HG02678 (cell line): ENCODE data around the gene VPS26A.
"Not testable (repeated sequence)": the region's sequence is repeated elsewhere in the genome, so short reads cannot be mapped to it uniquely, and the experiment has no call there.

Source experiments
- ATAC-seq: cut with Tn5 transposase; IDR thresholded peaks from one replicate; pipeline ENCODE4 v1.9.1; 2021; ENCODE audit warnings: mild to moderate bottlenecking, moderate library complexity; ENCODE audit not compliant: unreplicated experiment

Gene VPS26A

DNA sequence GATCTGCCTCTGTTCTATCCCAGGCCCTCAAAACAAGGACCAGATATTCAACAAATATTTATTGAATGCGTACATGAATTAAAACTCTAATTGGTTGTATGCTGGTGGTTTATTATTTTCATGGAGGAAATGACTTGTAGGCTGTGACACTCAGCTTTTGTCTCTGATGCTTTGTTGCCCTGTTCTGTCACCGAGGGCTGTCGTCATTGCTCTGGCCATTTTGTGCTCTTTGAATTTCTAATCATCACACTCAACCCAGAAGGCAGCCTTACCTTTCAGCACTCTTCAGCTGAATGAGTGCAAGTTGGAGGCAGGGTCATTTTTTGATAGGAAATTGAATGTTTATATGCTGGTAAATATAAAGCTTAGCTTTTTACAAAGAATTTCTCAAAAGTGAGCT, 21.5 kb upstream of the VPS26A start:
- ATAC-seq = no peak

DNA sequence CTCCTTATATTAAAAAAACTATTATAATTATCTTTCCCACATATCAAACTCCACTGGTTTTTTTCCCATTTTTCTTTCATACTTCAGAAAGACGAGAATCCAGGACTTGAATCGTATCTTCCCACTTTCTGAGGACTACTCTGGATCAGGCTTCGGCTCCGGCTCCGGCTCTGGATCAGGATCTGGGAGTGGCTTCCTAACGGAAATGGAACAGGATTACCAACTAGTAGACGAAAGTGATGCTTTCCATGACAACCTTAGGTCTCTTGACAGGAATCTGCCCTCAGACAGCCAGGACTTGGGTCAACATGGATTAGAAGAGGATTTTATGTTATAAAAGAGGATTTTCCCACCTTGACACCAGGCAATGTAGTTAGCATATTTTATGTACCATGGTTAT, 20.2 kb upstream of the VPS26A start:
- ATAC-seq = no peak

DNA sequence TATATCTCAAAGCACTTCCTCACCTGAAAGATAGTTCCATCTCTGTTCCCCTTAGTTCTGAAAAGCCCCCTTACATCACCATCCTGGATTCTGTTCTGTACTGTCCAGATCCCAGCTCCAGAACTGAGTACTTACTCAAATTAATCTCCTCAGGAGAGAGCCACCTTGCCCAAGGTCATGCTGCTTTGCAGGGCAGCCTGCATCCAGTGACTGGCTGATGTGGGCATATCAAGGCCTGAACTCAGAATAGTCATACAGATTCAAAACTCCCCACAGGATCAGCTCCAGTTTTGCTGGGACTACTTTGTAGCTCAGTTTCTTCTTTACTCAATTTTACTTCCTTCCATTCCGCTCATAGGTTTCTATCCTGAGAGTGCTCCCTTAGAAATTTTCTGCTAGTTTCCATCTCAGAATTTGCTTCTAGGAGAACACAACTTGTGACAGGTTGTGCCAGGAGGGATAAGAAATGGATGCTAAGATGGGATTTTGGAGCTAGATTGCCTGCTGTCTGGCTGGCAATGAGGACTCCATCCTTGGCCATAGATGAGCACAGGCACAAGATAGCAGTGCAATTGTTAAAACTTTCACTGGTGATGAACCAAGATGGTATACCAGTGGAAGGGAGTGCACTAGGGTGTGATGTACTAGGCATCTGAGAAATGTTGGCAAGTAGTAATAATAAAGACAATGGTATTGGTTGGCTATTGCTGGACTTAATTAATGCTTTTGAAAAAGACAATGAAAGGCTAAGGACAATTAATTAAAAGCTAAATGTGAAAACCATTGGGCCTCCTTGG, 18.8 kb upstream of the VPS26A start:
- ATAC-seq = no peak

DNA sequence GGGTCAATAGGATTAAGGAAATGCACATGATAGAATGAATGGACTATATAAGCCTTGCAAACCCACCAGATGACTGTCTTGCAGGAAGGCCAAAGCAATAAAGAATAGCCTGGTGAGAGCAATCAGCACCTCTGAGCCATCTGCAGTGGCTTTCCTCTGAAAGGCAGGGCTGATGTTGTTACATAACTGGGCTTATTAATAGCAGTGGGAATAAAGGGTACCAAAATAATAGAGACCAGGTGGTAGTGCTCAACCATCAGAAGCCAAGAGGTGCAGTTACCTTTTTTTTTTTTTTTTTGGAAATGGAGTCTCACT, 16.8 kb upstream of the VPS26A start:
- no peak for ATAC-seq

DNA sequence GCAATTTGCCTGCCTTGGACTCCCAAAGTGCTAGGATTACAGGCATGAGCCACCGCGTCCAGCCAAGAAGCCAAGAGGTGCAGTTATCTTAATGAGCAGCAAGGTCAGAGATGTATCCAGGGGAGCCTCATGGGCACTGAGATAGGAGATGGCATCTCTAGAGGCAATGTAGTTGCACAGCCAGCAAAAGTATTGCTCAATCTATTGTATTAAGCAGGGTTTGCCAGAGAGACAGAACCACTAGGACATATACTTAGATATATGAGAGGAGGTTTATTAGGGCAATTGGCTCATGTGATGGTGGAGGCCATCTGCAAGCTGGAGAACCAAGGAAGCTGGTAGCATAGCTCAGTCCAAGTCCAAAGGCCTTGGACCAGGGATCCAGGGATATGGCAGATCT, 16.3 kb upstream of the VPS26A start:
- ATAC-seq = no peak

DNA sequence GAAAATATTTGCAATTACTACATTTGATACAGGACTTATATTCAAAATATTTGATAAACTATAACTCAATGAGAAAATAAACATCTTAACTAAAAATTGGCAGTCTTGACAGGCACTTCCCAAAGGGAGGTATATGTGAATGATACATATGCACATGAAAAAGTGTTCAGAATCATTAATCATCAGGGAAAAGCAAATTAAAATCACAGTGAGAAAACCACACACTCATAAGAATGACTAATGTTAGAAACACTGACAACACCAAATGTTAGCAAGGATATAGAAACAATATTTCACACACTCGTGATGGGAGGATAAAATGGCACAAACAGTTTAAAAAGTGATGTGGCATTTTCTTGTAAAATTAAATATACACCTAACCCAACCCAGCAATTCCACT, 4.1 kb upstream of the VPS26A start:
- no peak for ATAC-seq

DNA sequence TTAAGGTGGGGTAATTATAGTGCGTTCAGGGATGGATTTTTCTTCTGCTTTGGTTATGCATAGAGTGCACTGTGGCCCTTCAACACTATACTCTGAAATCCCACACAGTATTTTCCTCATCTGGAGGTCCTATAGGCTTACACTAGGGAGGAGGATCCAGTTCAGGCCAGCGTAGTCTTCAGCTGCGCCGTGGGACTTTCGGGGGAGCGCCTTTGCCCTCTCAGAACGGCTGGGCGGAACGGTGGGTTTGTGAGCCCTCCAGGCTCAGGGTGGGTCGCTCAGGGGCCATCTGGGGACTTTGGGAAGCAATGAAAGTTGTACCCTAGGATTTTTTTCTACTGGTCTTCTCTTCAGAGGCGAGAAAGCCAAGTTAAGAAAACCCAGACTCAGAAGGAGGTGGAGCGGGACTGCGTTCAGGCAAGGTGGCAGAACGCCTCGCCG, 652 bp upstream of the VPS26A start:
- ATAC-seq = peak; percentile 22

DNA sequence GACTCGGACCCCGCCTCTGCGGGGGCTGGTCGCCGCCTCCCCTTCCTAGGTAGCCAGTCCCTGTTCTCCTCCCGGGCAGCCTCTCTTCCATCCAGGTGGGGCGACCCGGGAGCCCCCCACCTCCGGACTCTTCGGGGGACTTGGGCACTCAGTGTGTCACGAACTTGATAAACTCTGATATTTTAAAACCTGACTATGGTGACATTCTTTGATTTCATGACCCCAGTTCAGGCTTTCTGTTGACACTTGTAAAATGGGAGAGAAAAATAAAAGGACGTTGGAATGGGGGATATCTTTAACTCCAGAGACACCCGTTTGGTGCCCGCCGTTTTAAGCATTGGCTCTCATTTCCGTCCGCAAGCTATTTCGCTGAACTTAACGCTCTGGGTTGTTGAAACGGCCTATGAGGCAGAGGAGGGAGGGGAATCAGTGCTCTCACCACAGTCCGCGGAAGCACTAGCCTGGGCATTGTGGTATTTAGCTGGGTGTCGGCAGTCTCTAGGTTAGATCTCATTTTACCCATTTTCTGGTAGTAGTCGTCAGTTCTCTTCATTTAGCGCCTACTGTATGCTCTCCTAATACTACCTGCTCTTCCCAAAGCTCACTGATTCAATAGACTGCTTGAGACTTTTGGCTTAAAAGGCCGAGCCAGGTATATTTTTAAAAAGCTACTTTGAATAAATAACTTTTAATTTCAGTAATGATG, 738 bp downstream of the VPS26A start:
- ATAC-seq = peak; percentile 25

DNA sequence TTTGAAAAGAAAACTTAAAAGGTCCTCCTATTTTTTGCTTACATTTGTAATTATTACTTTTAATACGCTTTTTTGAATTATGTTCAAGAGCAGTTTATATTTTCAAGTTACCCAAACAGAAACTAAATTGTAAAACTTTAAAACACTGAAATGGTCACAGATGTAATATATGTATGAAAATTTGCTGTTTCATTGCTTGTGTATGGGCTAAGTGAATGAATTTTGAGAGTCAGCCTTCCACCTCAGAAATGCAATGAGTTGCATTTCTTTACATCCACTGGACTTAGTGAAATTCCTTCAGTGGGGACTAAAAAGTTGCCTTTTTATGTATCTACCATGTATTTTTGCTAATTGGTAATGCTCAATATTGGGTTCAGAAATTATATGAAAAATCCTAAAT, 1.6 kb downstream of the VPS26A start:
- ATAC-seq = no peak

DNA sequence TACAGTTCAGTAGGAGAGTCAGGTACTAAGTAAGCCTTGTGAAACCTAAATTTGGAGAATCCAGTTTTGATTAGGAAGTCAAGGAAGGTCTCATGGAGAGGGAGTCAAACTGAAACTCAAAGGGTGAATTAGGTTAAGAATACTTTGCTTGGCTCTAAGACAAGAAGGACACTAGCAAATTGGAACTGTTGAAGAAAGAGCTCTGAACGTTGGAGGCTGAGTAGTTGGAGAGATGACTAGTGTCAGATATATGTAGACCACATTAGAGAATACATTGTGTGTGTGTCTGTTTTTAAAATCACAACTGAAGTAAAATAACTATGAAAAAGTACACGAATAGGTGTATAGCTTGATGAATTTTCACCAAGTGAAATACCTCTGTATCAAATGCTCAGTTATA, 6.3 kb downstream of the VPS26A start:
- no peak for ATAC-seq

DNA sequence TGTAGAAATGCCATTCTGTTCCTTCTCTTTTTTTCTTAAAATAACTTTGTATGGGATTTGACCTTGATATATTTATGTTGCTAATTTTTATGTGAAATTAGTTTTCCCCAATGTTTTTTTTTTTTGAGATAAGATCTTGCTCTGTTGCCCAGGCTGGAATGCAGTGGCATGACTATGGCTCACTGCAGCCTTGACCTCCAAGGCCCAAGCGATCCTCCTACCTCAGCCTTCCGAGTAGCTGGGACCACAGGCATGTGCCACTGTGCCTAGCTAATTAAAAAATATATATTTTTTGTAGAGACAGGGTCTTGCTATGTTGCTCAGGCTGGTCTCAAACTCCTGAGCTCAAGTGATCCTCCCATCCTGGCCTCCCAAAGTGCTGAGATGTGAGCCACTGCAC, 16.0 kb downstream of the VPS26A start:
- no peak for ATAC-seq

DNA sequence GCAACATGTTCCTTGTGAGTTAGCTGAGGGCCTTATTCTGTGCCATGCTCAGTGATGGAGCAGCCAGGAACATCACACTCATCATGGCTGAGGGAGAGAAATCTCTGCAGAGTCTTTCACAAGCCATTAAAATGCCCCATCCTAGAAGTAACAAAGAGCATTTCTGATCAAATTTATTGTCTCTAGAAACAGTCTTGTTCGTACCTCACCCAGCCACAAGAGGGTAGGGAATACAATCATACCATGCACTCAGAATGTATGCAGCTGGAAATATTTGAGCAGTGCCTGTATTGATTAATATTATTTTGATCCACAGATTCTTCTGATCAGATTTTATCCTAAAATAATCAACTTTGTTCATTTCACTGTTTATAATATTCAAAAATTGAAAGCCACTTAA, 17.3 kb downstream of the VPS26A start:
- ATAC-seq = no peak

DNA sequence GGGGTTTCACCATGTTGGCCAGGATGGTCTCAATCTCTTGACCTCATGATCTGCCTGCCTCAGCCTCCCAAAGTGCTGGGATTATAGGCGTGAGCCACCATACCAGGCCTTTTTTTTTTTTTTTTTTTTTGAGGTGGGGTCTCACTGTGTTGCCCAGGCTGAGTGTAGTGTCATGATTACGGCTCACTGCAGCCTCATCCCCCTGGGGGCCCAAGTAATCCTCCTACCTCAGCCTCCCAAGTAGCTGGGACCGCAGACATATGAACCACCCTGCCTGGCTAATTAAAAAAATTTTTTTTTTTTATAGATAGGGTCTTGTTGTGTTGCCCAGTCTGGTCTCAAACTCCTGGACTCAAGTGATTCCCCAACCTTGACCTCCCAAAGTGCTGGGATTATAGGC, 18.1 kb downstream of the VPS26A start:
- ATAC-seq = not testable (repeated sequence)

DNA sequence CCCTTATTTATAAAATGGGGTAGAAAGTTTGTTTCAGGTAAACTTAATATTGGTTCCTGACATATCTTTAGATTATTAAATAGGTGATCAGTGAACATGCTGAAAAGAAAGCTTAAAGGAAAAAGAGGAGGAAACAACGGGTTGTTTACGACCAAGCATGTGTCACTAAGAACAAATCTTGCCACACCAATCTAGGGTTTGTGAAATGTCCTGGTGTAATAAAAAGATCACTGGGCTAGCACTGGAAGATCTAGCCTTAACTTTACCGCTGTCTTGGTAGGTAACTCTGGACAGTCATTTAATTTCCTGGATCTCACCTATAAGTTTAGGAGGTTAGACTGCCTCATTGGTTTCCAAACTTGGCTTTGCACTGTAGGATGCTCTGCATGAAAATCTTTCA, 19.0 kb downstream of the VPS26A start:
- ATAC-seq = no peak

DNA sequence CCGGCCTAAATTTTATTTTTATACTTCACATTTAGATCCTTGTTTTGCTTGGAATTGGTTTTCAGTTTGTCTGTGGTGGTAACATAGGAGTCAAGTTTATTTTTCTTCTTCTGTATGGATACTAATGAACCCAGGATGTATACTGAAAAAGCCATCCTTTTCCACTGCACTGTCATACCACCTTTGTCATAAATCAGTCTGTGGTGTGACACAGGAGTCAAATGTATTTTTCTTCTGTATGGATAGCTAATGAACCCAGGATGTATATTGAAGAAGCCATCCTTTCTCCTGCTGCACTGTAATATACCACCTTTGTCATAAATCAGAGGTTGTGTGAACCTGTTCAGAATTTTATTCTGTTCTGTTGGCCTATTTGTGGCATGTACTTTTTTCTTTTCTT, 21.4 kb downstream of the VPS26A start:
- no peak for ATAC-seq

DNA sequence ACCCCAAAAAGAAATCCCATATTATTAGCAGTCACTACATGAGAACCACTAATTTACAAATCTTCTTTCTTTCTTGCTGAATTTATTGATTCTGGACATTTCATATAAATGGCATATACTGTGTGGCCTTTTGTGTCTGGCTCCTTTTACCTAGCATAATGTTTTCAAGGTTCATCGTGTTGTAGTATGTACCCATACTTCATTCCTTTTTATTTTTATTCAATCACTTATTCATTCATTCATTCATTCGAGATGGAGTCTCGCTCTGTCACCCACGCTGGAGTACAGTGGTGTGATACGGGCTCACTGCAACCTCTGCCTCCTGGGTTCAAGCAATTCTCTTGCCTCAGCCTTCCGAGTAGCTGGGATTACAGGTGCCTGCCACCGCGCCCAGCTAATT, 21.9 kb downstream of the VPS26A start:
- no peak for ATAC-seq

DNA sequence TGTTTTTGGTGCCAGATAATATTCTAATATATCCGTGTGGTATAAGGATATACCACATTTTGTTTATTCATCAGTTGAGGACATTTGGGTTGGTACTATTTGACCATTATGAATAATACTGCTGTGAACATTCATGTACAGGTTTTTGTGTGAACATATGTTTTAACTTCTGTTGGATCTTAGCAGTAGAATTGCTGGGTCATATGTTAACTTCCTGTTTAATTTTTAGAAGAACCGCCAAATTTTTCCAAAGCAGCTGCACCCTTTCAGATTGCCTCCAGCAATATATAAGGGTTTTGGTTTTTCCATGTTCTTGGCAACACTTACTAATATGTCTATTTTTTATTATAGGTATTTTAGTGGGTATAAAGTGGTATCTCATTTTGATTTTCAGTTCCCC, 22.8 kb downstream of the VPS26A start:
- no peak for ATAC-seq

DNA sequence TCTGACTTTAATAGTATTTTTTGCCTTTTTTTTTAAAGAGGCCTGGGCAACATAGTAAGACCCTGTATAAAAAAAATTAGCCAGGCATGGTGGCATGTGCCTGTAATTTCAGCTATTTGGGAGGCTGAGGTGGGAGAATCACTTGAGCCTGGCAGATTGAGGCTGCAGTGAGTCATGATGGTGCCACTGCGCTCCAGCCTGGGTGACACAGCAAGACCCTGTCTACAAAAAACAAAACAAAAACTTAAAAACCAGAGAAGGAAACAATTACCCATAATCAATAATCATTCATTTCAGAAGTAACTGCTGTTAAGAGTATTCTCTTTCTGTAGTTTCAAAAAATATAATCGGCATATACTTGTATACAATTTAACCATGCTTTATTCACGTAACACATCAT, 28.0 kb downstream of the VPS26A start:
- ATAC-seq = no peak

DNA sequence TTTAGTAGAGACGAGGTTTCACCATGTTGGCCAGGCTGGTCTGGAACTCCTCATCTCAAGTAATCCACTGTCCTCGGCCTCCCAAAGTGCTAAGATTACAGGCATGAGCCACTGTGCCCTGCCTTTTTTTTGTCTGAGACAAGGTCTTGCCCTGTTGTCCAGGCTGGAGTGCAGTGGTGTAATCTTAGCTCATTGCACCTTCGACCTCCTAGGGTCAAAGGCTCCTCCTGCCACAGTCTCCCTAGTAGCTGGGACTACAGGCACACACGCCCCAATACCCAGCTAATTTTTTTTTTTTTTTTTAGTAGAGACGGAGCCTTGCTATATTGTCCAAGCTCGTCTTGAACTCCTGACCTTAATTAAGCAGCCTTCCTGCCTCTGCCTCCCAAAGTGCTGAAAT, 29.2 kb downstream of the VPS26A start:
- ATAC-seq = no peak

DNA sequence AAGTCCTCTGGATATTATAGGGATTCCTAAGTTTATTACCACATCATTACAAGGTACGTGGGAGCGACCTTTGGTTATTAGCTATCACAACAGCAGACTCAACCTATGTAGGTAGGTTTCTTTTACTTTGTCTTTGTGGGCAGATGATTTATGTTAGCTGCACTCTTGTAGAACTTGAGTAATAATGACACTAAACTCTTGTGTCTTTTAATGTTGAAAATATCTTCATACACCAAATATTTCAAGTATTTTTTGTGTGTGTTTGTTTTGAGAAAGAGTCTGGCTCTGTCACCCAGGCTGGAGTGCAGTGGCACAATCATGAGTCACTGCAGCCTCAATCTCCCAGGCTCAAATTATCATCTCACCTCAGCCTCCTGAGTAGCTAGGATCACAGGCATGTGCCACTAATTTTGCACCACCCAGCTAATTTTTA, 36.8 kb downstream of the VPS26A start:
- ATAC-seq = no peak

DNA sequence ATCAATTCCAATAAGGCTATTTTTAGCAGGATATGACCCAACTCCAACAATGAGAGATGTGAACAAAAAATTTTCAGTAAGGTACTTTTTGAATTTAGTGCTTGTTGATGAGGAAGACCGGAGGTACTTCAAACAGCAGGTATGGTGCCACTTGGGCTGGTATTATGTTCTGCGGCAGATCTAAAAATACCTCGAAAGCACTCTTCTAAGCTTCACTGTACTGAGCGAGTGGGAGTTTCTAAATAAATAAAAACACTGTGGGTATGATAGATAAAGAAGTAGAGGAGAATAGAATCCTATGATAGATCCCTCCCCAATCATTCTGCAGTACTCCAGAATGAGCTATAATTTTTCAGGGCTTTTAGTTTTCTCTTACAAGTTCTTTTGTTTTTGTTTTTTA, 44.5 kb downstream of the VPS26A start:
- ATAC-seq = no peak

DNA sequence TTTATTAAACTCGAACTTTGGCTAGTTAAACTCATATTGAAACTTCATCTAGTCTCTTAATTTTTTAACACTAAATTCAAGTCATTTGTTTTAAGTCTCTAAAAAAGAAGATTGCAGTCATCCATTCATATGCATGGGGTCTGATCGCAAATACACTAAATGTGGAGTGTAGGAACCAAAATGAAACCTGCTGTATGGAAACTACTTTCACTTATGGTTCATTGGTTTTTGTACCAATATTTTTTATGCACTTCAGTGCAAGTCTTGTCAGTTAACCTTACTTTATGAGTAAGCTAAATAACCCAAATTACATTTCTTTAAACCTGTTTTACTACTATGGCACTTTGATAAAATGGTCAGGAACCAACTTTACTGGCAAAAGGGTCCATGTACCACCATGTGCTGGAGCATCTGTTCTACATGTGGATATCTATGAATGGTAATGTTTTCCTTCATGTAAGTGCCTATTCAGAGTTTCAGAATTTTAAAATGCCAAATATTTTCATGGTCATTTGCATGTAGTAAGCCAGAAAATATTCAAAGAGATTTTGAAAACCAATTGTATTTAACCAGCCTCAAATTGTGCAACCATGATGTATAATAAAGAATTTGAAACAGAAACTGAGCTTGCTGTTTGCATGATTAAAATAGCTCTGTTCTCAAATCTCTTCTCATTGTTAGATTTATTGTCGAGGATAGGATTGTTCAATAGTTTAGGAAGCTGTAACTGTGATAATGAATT, 48.4 kb downstream of the VPS26A start:
- no peak for ATAC-seq
